Lower lobe of right lung (tissue), 2 donors: Measurements from ENCODE around the gene MAGI2. TPM values are rescaled to one million over a fixed set of nuclear protein-coding genes. Genes with fewer than 3 reads are reported as not detected.

ENCODE experiments used
- ATAC-seq, 2 donors: fragments of 200-7000 bp; cut with Tn5 transposase; one replicate each; pipeline ENCODE4 v1.9.1; 2020 to 2022; ENCODE audit warnings: mild to moderate bottlenecking in 2 of 2, moderate library complexity in 2 of 2
- DNase-seq: peaks from one replicate; pipeline ENCODE4 v3.0.0-alpha.2; 2020
- H3K27ac ChIP-seq: fragments of 200-600 bp; one replicate; pipeline ENCODE4 v1.8.0; 2022
- H3K27me3 ChIP-seq: fragments of 200-600 bp; one replicate; pipeline ENCODE4 v1.8.0; 2022; ENCODE audit warnings: low read depth
- H3K36me3 ChIP-seq: fragments of 200-600 bp; one replicate; pipeline ENCODE4 v1.8.0; 2022; ENCODE audit warnings: mild to moderate bottlenecking
- H3K4me1 ChIP-seq: fragments of 200-600 bp; one replicate; pipeline ENCODE4 v1.8.0; 2022
- H3K4me3 ChIP-seq: fragments of 200-600 bp; one replicate; pipeline ENCODE4 v1.8.0; 2022; ENCODE audit warnings: mild to moderate bottlenecking
- H3K9me3 ChIP-seq: fragments of 200-600 bp; one replicate; pipeline ENCODE4 v1.8.0; 2022
- intact Hi-C: fragments of 100-400 bp; cut with DNase I; formaldehyde crosslinking; loops from one replicate; pipeline ENCODE4 v1.11.0; 2022
- total RNA-seq: library from RNA; stranded (reverse); fragmentation: NEBNext Ultra II Directional; extraction: Animal tissue kit (Norgen Biotek cat#: 25700); gene quantifications from one replicate; pipeline ENCODE4 v1.2.1, GENCODE V29; 2021
- TF ChIP-seq, protein P1 (sequence below): fragments of 200-600 bp; IDR thresholded peaks from one replicate; pipeline ENCODE4 v1.8.0; 2022; ENCODE audit warnings: antibody characterized with exemption, mild to moderate bottlenecking
- donor health status: DM: no; HTN: yes; CAD: no; lungs with severe emphysema.

MAGI2 gene
- total RNA-seq, 1 donor from 2014 or later: 15.3 TPM

DNA sequence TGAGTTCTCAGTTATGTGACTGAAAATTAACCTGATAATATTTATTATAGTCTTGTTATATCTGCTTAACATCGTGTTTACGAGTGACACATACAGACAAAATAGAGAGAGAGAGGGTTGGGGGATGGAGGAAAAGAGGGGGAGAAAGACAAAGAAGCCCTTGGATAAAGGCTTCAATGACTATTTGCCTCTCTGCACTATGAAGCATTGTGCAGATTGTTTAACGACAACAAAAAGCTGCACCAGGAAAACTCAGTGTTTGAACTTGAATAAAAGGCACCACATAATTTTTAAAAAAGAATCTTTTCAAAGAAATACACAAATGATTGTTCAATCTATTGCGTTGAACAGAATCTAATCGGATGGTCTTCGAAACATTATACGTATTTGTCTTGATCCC is 27.8 kb downstream of the MAGI2 start:
- no peak for DNase-seq
- no peak for ATAC-seq
- Histone ChIP-seq H3K27me3 (no peaks in the 10 kb centered on the region), H3K9me3 (no peaks in the 10 kb centered on the region), H3K4me3 (no peak overlapping the region), H3K36me3 (no peaks in the 10 kb centered on the region), H3K27ac (no peak overlapping the region), H3K4me1 (no peaks in the 10 kb centered on the region)
- TF ChIP-seq, protein P1, sequence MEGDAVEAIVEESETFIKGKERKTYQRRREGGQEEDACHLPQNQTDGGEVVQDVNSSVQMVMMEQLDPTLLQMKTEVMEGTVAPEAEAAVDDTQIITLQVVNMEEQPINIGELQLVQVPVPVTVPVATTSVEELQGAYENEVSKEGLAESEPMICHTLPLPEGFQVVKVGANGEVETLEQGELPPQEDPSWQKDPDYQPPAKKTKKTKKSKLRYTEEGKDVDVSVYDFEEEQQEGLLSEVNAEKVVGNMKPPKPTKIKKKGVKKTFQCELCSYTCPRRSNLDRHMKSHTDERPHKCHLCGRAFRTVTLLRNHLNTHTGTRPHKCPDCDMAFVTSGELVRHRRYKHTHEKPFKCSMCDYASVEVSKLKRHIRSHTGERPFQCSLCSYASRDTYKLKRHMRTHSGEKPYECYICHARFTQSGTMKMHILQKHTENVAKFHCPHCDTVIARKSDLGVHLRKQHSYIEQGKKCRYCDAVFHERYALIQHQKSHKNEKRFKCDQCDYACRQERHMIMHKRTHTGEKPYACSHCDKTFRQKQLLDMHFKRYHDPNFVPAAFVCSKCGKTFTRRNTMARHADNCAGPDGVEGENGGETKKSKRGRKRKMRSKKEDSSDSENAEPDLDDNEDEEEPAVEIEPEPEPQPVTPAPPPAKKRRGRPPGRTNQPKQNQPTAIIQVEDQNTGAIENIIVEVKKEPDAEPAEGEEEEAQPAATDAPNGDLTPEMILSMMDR: no peak
- intact Hi-C loops: no loop called here

DNA sequence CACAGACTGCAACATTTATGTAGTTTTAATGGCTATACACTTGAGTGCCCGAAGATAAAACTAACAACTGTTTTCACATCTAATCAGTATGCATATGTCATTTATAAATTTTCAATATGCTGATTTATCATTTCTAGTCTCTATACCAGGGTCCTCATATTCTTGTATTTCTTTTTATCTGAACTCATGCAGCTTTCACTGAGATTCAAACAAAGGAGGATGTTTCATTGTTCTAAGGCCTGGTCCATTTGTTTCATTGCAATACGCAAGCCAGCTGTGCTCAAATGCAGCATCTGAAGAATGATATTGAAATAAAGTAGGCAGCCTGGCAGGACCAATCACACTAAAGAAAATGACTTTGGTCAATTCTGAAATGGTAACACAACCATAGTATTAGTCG is 31.7 kb downstream of the MAGI2 start:
- Histone ChIP-seq H3K27me3 (no peaks in the 10 kb centered on the region), H3K4me3 (no peak overlapping the region), H3K36me3 (no peaks in the 10 kb centered on the region), H3K4me1 (no peaks in the 10 kb centered on the region), H3K27ac (no peak overlapping the region), H3K9me3 (no peaks in the 10 kb centered on the region)
- intact Hi-C loops: no loop called here
- DNase-seq (no peak), ATAC-seq (no peak)
- TF ChIP-seq, protein P1: no peak

DNA sequence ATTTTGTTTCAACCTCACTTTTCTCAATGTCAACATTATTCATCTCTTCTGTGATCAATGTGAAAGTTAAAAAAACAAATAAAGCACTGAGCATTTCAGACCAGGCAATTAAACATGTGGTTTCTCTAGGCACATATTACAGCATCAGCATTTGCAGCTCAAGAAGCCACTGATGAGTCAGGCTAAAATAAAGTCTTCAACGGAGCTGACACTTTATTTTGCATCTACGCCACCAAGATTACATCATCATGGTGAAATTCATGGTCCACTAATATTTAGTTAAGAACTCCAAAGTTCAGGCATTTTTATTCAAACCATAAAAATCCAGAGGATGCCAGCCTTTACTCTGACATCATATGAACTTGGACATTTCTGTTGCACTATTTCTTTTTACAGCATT is 33.0 kb downstream of the MAGI2 start:
- ATAC-seq: no peak
- intact Hi-C loops: no loop called here

DNA sequence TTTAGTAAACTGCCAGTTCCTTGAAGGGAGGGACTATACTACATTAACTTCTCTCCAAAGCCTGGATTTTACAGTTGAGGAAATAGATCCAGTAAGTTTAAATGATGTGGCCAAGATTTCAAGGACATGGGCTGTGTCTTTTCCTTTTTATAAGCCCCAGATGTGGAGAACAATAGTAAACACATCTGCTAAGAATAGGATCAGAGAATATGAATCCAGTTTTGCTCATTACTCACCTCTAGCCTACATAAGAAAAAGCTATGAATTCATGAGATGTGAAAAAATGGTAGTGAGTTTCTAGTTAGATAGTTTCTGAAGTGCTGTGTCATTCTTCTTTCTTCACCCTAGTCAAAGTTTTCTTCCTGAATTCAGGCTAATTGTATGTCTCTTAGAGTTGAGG is 38.6 kb downstream of the MAGI2 start:
- H3K27ac ChIP-seq: no peak overlapping the region
- H3K9me3 ChIP-seq: no peaks in the 10 kb centered on the region
- H3K36me3 ChIP-seq: no peaks in the 10 kb centered on the region
- intact Hi-C loops: no loop called here
- TF ChIP-seq, protein P1: no peak
- no peak overlapping the region for H3K4me3 ChIP-seq
- H3K27me3 ChIP-seq: no peaks in the 10 kb centered on the region
- ATAC-seq: no peak
- no peak for DNase-seq
- no peaks in the 10 kb centered on the region for H3K4me1 ChIP-seq

More for the DNA sequence above, 33.0 kb downstream of the MAGI2 start:
- H3K4me1 ChIP-seq: no peaks in the 10 kb centered on the region
- H3K4me3 ChIP-seq: no peak overlapping the region
- no peaks in the 10 kb centered on the region for H3K27me3 ChIP-seq
- DNase-seq: no peak
- TF ChIP-seq, protein P1: no peak
- no peak overlapping the region for H3K27ac ChIP-seq
- no peaks in the 10 kb centered on the region for H3K36me3 ChIP-seq
- H3K9me3 ChIP-seq: no peaks in the 10 kb centered on the region

DNA sequence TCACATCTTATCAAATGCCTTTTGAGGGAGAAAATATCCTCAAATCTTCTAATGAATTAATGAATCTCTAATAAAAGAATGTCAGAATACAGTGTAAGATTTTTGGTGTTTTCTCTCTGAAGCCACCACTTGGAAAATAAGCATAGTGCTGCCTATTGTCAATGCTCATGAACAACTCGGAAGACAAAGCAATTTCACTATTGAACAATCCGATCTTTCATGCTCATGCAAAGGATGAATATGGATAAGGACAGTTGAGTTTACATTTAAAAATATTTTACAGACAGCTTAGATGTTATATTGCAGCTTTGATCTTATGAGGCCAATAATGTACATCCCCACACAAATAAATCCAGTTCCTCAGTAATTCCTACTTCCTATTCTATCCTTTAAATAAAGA is 40.6 kb downstream of the MAGI2 start:
- Histone ChIP-seq H3K9me3 (no peaks in the 10 kb centered on the region), H3K36me3 (no peaks in the 10 kb centered on the region), H3K27ac (no peak overlapping the region), H3K27me3 (no peaks in the 10 kb centered on the region), H3K4me1 (no peaks in the 10 kb centered on the region), H3K4me3 (no peak overlapping the region)
- TF ChIP-seq, protein P1: no peak
- intact Hi-C loops: no loop called here
- ATAC-seq (no peak), DNase-seq (no peak)

DNA sequence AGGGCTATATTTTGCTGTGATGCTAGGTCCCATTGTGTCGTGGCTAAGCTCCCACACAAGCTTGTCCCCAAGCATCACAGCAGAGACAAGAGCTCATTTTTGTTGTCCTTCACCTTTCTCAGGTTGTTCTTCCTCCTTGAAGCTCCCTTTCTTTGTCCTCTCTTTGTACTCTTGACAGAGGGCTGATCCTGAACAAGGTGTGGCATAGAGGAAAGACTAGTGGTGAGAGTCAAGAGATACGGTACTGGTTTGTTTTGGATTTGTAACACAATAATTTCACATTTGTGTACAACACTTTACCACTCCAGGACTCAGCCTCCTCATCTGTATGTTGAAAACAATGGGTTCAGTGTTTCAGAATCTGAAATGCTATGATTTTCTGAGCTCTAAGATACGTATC is 41.0 kb downstream of the MAGI2 start:
- Histone ChIP-seq H3K9me3 (no peaks in the 10 kb centered on the region), H3K27me3 (no peaks in the 10 kb centered on the region), H3K4me1 (no peaks in the 10 kb centered on the region), H3K27ac (no peak overlapping the region), H3K36me3 (no peaks in the 10 kb centered on the region), H3K4me3 (no peak overlapping the region)
- TF ChIP-seq, protein P1: no peak
- ATAC-seq (no peak), DNase-seq (no peak)
- intact Hi-C loops: no loop called here
